ENCODE data around the gene RPGRIP1L.

Gene RPGRIP1L

GRCh38 chr16:53556521-53556920 lies 147.1 kb downstream of the RPGRIP1L start:
- CTCF ChIA-PET: no interaction called here
- Mint-ChIP-seq H3K4me1 (no peaks in the 10 kb centered on the region), H3K4me3 (no peak overlapping the region), H3K36me3 (no peaks in the 10 kb centered on the region), H3K9me3 (no peaks in the 10 kb centered on the region), H3K27ac (no peak overlapping the region), H3K27me3 (peaks cover 15% of the 10 kb centered on the region)
- no peak for DNase-seq

- CTCF ChIA-PET: interaction anchor here (0.6 to 2.1 kb wide), 29 partner anchors 13 to 1922 kb away, joined by 3 to 10 read pairs (median 3); partner anchors contain the start of genes CHD9, FTO and RPGRIP1L
- no peaks in the 10 kb centered on the region for H3K36me3 Mint-ChIP-seq
- H3K4me1 Mint-ChIP-seq: peaks cover 35% of the 10 kb centered on the region
- H3K27me3 Mint-ChIP-seq: peaks cover 58% of the 10 kb centered on the region
- no peaks in the 10 kb centered on the region for H3K9me3 Mint-ChIP-seq
- DNase-seq: peak; percentile 64
- H3K27ac Mint-ChIP-seq: no peak overlapping the region
- H3K4me3 Mint-ChIP-seq: no peak overlapping the region
Observed at GRCh38 chr16:53549970-53550690, 153.5 kb downstream of the RPGRIP1L start.

All from activated naive CD4-positive, alpha-beta T cell treated with anti-CD3 and anti-CD28 coated beads, Interleukin-2, amount 10 ng/mL, durations not matched to agents 7 days and 5 days (primary cell).